Activated naive CD4-positive, alpha-beta T cell (primary cell): ENCODE data around the gene RFTN1.
A peak's percentile ranks its signal among the peaks of the same experiment; 100 is the strongest.

Experiments
- DNase-seq, 4 experiments: peaks; one replicate each; lab custom pipeline; 2025; lab: John Stamatoyannopoulos, UW

Gene RFTN1

DNA sequence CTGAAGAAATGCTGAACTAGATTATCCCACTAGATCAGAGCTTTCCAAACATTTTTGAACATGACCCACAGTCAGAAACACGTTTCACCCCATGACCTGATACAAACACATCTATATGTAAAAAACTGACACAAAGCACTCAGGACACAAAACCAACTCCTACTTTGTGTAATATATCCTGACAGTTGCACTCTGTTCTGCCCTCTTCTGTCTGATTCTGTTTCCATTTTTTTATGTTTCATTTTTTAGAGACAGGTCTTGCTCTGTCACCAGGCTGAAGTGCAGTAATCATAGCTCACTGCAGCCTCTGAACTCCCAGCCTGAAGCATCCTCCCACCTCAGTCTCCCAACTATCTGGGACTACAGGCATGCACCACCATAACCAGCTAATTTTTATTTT lies 15.8 kb upstream of the RFTN1 start:
- DNase-seq, result no peak

DNA sequence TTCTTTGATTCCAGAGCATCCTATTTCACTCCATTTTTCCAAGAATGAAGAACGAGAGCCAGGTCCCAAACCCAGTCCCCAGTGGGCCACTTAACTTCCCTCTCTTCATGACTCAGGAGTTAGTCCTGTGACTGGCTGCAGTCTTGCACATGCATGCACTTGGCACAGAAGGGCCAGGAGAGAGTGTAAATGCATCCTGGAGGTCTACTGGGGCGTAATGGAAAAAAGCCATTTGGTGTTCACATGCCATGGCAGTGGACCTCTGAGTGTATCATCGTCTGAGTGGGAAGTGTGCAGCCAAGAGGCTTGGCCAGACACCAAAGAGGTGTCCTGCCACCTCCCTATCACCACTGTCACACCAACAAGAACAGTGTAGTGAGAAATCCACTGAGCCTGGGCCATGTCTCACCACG lies 15.1 kb upstream of the RFTN1 start:
- no peak for DNase-seq

GRCh38 chr3:16528106-16528505 lies 14.6 kb upstream of the RFTN1 start:
- no peak for DNase-seq

DNA sequence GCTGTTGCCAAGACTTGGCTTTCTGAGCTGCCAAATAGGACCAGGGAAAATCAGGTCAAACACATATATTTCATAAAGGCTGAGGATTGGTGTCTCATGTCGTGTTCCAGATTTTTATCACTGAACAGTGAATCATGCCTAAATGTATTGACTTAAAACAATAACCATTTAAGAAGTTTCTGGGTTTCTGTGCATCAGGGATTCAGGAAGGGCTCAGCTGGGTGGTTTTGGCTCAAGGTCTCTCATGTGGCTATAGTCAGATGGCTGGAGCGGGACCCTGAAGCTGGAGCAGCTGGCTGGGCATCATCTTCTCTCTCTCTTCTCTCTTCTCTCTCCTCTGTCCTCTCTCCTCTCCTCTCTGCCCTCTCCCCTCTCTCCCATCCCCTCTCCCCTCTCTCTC lies 10.7 kb upstream of the RFTN1 start:
- DNase-seq, result no peak

DNA sequence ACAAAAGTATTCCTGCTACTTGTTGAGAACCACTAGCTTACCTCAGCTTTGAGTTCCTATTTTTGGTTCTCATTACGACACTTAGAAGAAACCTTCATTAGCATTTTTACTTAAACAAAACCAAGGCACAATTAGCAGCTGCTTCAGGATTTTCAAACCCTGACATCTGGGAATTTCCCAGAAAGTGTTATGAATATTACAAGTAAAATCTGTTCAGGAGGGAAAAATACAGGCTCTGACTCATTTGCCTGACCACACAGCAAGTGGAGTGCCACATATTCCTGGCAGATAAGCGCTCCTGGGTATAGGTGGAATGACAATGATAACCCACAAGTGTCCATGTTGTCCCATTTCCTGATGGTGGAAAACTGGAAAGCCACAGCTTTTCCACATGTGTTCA lies 10.3 kb upstream of the RFTN1 start:
- DNase-seq, result no peak

GRCh38 chr3:16522834-16523233 lies 9.3 kb upstream of the RFTN1 start:
- no peak for DNase-seq

DNA sequence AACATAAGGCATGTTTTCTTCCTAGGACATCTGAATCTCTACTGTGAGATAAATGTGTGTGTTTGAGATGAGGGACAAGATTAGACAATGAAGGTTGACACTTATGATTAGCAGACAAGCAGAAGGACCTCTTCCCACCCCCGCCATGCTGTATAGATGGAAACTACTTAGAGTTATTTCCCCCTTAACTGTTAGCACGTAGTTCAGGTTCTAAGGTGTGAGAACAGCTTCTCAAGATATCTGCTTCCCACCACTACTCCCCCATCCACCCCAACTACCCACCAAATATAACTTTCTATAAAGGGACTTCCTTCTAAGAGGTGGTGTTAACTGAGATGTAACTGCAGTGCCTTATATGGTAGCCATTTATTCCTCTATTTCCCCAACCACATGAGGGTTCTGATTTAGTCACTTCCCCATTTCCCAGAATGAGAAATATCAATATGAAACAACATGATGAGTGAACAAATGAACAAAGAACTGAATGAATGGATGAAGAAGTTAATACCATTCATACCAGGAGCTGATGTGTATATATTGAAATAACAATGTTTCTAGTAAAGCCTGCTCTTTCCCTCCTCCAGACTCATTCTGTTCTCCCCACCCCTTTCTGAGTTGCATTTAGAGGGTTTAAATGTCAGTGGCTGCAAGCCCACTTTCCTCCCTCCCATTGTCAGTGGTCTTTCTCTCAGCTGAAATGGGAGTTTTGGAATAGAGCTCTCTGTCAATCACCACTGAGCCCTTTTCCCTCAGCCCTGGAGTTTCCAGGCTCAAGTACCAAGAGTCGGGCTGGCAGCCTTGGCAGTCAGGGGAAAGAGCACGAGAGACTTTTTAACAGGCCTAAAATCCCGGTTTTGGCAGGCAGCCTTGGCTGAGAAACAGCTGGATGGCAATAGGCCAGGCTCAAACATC lies 7.7 kb upstream of the RFTN1 start:
- DNase-seq, result no peak

DNA sequence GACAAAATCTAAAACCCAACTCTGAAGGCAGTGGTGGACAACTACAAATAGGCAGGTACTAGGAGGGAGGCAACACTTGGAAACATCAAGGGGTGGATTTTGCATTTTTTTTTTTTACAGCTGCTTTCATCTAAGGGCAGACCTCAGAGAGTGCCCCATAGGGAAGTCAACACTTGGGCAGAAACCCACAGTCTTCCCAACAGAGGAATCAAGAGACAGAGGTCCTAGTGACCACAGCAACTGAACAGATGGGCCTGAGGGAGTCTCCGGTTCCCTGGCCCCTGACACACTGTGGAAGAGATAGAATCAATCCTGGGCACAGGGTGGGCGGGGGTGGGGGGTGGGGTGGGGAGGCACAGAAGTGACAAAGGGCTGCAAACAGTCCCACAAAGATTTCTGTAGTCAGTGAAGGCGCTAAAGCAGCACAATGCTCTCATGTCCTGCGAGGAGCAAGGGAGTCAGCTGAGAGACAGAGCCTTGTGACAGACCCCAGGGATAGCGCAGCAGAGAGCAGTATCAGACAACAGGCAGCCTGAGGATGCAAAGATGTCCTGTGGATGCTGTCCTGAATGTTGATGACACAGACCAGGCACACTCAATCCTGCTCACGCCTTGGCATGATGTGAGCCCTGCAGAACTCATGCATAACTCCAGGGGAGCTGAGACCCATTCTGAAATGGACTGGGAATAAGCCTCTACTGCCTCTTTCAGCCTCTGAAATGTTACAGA lies 6.9 kb upstream of the RFTN1 start:
- no peak for DNase-seq

GRCh38 chr3:16516695-16517481 lies 3.4 kb upstream of the RFTN1 start:
- no peak for DNase-seq

GRCh38 chr3:16515885-16516420 lies 2.5 kb upstream of the RFTN1 start:
- no peak for DNase-seq

DNA sequence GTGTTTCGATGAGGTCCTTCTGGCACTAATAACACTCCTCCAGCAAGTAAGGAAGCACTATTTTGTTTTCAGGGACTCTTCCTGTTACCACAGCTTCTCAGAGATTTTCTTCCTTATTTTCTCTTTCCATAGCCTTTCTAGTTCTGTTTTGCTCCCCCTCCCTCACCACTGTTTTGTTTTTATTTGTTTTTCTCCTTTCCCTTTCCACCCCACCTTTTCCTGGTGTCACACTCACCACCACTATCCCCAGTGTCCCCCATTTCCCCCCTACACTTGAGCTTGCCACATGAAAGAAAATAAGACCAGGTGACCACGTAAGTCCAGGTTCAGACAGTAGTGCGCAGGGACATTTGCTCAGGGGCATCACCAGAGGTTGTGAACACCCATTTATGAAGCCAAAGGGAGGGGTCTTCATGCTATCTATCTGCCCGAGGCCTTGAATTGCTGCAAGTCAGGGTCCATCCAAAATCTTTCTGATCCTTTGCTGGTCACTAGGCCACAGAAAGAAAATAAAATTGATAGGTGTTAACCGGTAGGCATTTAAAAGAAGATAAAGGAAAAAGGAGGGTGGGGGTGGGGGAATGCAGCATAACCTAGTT lies 1.4 kb upstream of the RFTN1 start:
- no peak for DNase-seq

GRCh38 chr3:16514021-16514700 lies 662 bp upstream of the RFTN1 start:
- DNase-seq, result no peak

DNA sequence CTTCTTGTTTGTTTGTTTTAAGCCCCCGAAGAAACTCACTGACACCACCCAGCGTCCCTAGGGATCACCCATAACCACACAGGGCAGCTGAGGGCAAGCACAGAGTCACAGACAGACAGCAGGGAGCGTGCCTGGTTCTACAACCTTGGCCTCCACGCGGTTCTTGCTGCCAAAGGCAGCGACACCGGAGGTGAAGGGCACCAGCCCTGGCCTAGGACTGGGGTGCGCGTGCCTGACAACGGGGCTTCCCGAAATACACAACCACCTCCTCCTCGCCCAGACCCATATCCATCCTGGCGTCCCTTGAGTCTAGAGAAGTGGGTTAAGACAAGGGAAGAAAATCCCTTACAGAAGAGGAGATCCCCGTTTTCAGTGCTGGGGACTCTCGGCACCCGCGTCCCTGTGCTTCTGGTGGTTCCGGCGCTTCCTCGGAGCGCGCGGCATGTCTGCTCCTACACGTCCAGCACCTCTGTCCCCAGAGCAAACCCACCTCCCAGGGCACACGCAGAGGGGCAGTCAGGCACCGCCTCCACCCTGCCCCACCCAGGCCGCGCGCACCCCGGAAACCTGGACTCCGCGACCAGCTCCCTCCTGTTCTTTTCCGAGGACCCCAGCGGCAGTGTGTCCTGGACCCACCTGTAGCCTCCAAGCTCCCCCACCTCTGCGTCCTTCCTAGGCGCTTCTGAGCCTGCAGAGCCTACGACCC lies 911 bp downstream of the RFTN1 start:
- peak in 3 of 4 experiments; percentile 14 to 32 (median 21) for DNase-seq

GRCh38 chr3:16511681-16512434 lies 1.6 kb downstream of the RFTN1 start:
- DNase-seq, result peak; percentile 22 to 56 (median 38)

DNA sequence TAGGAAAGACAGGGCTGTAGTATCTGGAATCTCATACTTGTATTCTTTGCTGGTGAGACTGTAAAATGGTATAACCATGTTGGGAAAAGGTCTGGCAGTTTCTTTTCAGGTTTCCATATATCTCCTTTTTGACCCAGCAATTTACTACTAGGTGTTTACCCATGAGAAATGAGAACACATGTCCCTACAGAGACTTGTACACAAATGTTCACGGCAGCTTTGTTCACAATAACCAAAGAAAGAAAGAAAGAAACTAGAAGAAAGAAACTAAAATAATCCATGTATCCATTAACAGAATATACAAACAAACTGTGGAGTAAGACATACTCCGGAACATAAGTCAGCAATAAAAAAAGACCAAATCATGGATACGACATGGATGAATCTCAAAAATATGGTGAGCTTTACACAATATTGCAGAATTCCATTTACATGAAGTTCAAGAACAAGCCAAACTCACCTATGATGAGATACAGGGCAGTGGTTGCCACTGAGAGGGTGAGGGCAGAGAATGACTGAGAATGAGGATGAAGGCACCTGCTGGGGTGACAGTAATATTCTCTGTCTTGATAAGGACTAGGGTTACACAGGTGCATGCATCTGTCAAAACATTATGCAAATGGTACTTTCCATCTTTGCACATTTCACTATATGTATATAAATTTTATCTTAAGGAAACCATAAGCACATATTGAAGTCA lies 2.7 kb downstream of the RFTN1 start:
- DNase-seq, result no peak

GRCh38 chr3:16509721-16510619 lies 3.5 kb downstream of the RFTN1 start:
- DNase-seq, result no peak

DNA sequence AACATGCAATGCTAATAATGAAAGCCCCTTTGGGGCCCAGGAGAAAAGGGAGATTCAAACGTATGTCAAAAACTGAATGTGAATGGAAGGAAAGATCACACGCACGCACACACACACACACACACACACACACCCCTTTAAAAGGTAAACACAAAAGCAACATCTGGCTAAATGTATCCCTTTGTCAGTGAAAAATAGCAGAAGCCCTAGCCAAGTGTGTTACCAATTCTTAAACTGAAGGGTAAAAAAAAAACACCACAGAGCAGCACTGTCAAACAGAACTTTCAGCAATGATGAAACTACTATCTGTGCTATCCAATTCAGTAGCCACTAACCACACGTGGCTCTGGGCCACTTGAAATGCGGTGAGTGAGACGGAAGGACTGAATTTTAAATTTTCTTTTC lies 4.9 kb downstream of the RFTN1 start:
- no peak for DNase-seq

DNA sequence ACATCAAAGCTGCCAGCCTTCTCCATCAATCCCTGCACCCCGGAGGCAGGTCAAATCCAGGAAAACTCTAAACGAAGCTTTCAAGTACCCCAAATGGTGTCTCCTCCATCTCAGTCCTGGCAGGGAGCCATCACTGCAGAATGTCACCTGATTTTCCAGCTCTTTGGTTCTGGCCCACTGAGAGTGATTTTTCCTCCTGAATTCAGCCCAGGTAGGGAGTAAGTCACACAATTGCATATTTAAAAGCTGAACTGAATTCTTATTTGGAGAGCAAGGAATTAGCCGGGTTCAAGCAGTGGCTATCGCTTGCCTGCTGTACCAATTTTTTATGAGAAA lies 5.3 kb downstream of the RFTN1 start:
- DNase-seq, result no peak
